Neural cell (in vitro differentiated cells): ENCODE results near the gene KRT37.

ENCODE experiments used
- EZH2 ChIP-seq: fragments of 200-600, 300-800 bp; shearing (Covaris generic), sonication (generic); IDR thresholded peaks from 2 replicates; pipeline ENCODE4 v1.6.1; 2014; ENCODE audit warnings: antibody characterized with exemption, low read length, borderline replicate concordance, mild to moderate bottlenecking; ENCODE audit not compliant: insufficient read depth, poor library complexity, severe bottlenecking
- TAF1 ChIP-seq: IDR thresholded peaks from 2 replicates; pipeline ENCODE4 v1.6.1; 2012; ENCODE audit warnings: low read depth
- TF ChIP-seq, protein P1 (sequence below): fragments of 450-650 bp; IDR thresholded peaks from 2 replicates; pipeline ENCODE4 v1.5.1; 2014; ENCODE audit warnings: antibody characterized with exemption, mild to moderate bottlenecking, moderate library complexity; ENCODE audit not compliant: poor library complexity, severe bottlenecking

DNA sequence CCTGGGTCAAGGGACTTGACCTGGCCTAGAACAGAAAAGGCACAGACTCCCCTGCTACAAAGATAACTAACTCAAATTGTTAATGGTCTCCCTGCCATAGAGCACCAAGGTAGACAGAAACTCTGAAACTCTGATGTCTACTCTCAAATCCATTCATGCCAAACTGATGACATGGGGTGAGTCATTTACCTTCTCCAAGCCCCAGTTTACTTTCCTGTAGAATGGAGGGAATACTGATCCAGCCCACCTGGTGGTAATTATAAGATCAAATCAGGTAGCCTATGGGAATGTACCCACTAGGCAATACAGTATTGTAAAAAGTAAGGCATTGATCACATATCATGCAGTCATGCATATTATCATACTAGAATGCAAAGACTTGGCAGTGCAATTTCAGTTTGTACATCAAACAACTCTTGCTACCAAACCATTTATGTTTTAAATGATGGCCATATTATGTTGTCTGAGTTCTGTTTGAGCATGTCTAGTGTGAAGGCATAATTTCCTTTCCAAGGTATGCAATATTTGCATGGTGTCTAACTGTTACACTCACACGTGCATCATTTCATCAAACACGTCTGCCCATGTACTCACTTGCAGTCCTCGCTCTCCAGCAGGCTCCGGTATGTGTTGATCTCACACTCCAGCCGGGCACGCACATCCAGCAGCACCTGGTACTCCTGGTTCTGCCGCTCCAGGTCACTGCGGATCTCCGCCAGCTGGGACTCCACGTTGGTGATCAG, 30.0 kb downstream of the KRT37 start:
- no peak for TF ChIP-seq EZH2
- TF ChIP-seq, protein P1, sequence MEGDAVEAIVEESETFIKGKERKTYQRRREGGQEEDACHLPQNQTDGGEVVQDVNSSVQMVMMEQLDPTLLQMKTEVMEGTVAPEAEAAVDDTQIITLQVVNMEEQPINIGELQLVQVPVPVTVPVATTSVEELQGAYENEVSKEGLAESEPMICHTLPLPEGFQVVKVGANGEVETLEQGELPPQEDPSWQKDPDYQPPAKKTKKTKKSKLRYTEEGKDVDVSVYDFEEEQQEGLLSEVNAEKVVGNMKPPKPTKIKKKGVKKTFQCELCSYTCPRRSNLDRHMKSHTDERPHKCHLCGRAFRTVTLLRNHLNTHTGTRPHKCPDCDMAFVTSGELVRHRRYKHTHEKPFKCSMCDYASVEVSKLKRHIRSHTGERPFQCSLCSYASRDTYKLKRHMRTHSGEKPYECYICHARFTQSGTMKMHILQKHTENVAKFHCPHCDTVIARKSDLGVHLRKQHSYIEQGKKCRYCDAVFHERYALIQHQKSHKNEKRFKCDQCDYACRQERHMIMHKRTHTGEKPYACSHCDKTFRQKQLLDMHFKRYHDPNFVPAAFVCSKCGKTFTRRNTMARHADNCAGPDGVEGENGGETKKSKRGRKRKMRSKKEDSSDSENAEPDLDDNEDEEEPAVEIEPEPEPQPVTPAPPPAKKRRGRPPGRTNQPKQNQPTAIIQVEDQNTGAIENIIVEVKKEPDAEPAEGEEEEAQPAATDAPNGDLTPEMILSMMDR = no peak
- no peak for TF ChIP-seq TAF1
